ENCODE data around the gene SAFB2. TPM values are rescaled to one million over a fixed set of nuclear protein-coding genes. Genes with fewer than 3 reads are reported as not detected.

Gene SAFB2
- total and polyA plus RNA-seq, 10 of the 15 experiments (the other 5 are each of a cell fraction or from before 2014, with no cell fraction given), result 4.5 to 89.2 (median 42.9) TPM

- ChIA-PET CTCF (interaction anchor here (0.7 to 1.2 kb wide), 2 partner anchors 9 to 11 kb away, joined by 3 to 4 read pairs; no protein-coding TSS in a partner anchor), RAD21 (ENCODE audit: unreplicated experiment) (interaction anchor here (0.6 kb wide), 1 partner anchor 402 kb away, joined by 3 read pairs; no protein-coding TSS in a partner anchor), SMC1A (ENCODE audit: uncharacterized antibody, unreplicated experiment) (no interaction called here), POLR2A (no interaction called here)
- H3K36me3 ChIP-seq (ENCODE audit: control insufficient read depth in 2 of 2, insufficient read depth in 2 of 2, low read length in 1 of 2), result no peaks in the 10 kb centered on the region
- in situ Hi-C loops (cut with MboI), result no loop called here
- H3K9me3 ChIP-seq (replicated peaks; ENCODE audit: control insufficient read depth, insufficient read depth, low read length), result no peaks in the 10 kb centered on the region
- no peak for ATAC-seq
- no peak overlapping the region for H3K4me3 ChIP-seq
- no peak for DNase-seq (ENCODE audit: low read depth, low spot score)
- no peak for FAIRE-seq
- H3K4me2 ChIP-seq (ENCODE audit: control insufficient read depth, insufficient read depth), result no peak overlapping the region
- H3K27ac ChIP-seq (ENCODE audit: control insufficient read depth, insufficient read depth), result no peak overlapping the region
- H3K79me2 ChIP-seq (ENCODE audit: control insufficient read depth, insufficient read depth, low read length), result no peaks in the 10 kb centered on the region
- no peak overlapping the region for H2AFZ ChIP-seq (ENCODE audit: control insufficient read depth, low read depth, low read length)
- no TSS peak for BruUV-seq (replicated peaks)
- H3K27me3 ChIP-seq (replicated peaks in 1 of 2; ENCODE audit: control insufficient read depth in 2 of 2, insufficient read depth in 2 of 2, low read length in 1 of 2), result no peaks in the 10 kb centered on the region
- H3K9ac ChIP-seq (ENCODE audit: control insufficient read depth, insufficient read depth, low read length), result no peak overlapping the region
- 83% methylated on average over 14 of the region's 14 CpGs for WGBS (ENCODE audit: insufficient coverage, insufficient replicate concordance, low lambda C conversion rate, missing lambda C conversion rate)
- H3K4me1 ChIP-seq (ENCODE audit: control insufficient read depth, insufficient read depth, low read length), result no peaks in the 10 kb centered on the region
- no peaks in the 10 kb centered on the region for H4K20me1 ChIP-seq (ENCODE audit: control insufficient read depth, insufficient read depth)
- intact Hi-C loops (cut with micrococcal nuclease; ENCODE audit: unreplicated experiment), result no loop called here
- TF ChIP-seq POLR2AphosphoS2 (IDR thresholded peaks at IDR 0.05; ENCODE audit: low read depth, low read length) (no peak), SMARCA5 (IDR thresholded peaks at IDR 0.05) (no peak), POLR2A (IDR thresholded peaks at IDR 0.05; ENCODE audit: low read depth, low read length) (no peak), BHLHE40 (IDR thresholded peaks at IDR 0.05; ENCODE audit: borderline replicate concordance in 1 of 2, low read depth in 2 of 2, low read length in 1 of 2) (no peak), ZBTB40 (IDR thresholded peaks at IDR 0.05; ENCODE audit: borderline replicate concordance) (no peak), FOXM1 (IDR thresholded peaks at IDR 0.05; ENCODE audit: low read depth, low read length) (no peak), LARP7 (IDR thresholded peaks at IDR 0.05) (no peak), PRDM15 (CRISPR knock-in tag; IDR thresholded peaks at IDR 0.05) (no peak), SUPT20H (IDR thresholded peaks at IDR 0.05; ENCODE audit: borderline replicate concordance, control insufficient read depth, low read depth, low read length) (no peak), DPF2 (IDR thresholded peaks at IDR 0.05) (no peak)
- TF ChIP-seq, protein P1, sequence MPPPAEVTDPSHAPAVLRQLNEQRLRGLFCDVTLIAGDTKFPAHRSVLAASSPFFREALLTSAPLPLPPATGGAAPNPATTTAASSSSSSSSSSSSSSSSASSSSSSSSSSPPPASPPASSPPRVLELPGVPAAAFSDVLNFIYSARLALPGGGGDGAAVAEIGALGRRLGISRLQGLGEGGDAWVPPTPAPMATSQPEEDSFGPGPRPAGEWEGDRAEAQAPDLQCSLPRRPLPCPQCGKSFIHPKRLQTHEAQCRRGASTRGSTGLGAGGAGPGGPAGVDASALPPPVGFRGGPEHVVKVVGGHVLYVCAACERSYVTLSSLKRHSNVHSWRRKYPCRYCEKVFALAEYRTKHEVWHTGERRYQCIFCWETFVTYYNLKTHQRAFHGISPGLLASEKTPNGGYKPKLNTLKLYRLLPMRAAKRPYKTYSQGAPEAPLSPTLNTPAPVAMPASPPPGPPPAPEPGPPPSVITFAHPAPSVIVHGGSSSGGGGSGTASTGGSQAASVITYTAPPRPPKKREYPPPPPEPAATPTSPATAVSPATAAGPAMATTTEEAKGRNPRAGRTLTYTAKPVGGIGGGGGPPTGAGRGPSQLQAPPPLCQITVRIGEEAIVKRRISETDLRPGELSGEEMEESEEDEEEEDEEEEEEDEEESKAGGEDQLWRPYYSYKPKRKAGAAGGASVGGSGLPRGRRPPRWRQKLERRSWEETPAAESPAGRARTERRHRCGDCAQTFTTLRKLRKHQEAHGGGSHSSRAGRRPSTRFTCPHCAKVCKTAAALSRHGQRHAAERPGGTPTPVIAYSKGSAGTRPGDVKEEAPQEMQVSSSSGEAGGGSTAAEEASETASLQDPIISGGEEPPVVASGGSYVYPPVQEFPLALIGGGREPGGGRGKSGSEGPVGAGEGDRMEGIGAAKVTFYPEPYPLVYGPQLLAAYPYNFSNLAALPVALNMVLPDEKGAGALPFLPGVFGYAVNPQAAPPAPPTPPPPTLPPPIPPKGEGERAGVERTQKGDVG (CRISPR knock-in tag; IDR thresholded peaks at IDR 0.05), result no peak
Measured at GRCh38 chr19:5572556-5573286, 49.9 kb downstream of the SAFB2 start.
